GM10266 (cell line): ENCODE results near the gene HS3ST5.

Experiments used
- DNase-seq: peaks from one replicate; pipeline ENCODE4 v3.0.0; 2012; ENCODE audit errors: extremely low spot score
- TF ChIP-seq, protein P1 (sequence below): IDR thresholded peaks from 2 replicates; pipeline ENCODE4 v1.5.1; 2012; ENCODE audit warnings: mild to moderate bottlenecking, low read depth; ENCODE audit not compliant: control insufficient read depth, insufficient read depth; ENCODE audit errors: missing control alignments

HS3ST5 gene

DNA sequence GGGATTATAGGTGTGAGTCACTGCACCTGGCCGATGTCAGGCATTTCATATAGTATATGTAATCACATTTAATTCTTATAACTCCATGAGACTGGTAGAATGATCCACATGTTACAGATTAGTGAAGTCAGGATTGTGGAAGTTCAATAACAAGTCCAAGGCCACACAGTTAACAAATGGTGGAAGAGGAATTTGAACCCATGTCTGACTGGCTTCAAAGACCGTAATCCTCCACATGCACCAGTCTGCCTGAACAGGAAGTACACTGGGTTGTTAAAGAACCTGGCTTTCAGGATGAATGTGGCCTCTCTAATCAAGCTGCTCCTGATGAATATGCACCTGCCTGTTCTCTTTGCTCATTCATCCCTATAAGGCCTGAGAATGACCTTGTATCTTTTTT lies 249.9 kb downstream of the HS3ST5 start:
- TF ChIP-seq, protein P1, sequence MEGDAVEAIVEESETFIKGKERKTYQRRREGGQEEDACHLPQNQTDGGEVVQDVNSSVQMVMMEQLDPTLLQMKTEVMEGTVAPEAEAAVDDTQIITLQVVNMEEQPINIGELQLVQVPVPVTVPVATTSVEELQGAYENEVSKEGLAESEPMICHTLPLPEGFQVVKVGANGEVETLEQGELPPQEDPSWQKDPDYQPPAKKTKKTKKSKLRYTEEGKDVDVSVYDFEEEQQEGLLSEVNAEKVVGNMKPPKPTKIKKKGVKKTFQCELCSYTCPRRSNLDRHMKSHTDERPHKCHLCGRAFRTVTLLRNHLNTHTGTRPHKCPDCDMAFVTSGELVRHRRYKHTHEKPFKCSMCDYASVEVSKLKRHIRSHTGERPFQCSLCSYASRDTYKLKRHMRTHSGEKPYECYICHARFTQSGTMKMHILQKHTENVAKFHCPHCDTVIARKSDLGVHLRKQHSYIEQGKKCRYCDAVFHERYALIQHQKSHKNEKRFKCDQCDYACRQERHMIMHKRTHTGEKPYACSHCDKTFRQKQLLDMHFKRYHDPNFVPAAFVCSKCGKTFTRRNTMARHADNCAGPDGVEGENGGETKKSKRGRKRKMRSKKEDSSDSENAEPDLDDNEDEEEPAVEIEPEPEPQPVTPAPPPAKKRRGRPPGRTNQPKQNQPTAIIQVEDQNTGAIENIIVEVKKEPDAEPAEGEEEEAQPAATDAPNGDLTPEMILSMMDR, result no peak
- DNase-seq, result no peak

DNA sequence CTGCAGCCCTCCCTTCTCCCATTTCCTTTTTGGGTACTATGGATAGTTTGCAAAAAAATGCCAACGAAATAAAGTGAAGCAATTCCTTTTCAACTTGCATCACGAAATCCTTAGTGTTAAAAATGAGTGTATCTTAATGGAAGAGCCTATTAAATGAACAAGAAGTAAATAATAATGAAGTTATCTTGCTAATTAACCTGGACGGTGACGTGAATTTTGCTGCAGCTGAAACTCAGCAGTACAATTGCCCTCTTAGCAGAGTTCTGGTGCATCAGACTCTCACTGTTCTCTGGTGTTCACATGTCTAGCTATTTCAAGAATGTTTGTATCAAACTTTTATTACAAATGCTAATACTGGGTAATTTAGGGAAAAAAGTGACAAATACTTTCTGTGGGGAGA lies 252.2 kb downstream of the HS3ST5 start:
- DNase-seq, result no peak
- TF ChIP-seq, protein P1, result no peak

DNA sequence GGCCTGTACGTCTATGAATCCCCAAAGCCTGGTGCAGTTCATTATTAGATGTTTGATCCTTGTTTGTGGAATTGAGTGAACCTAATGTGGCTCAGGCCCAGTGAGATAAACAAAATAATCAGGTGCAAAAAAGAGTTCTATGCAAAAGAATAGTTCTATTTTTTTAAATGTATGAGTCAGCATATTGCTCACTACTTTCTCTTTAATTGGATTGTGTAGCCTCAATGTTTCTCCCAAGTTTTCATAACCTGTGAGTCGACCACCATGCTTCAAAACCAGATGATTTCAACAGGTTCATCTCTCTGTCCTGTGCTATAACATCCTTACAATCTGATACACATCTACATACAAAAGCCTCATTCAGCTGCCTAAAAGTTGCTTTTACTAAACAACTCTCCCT lies 255.3 kb downstream of the HS3ST5 start:
- DNase-seq, result no peak

DNA sequence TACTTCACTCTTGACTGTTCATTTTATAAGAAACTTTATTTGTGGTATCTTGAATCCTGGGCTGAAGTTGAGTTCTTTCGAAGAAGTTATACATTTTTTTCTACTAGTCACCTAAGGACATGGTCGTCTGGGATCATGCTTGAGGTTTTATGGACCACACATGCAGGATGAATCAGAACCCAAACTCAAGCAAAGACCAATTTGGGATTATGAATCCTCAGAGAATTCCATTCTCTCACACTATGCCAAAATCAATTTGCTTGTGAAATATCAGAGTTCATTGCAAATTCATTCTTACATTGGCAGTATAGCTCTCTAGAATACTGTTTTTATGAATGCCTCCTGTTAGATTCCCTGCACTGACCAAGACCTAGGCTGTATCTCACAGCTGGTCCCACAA lies 257.6 kb downstream of the HS3ST5 start:
- no peak for DNase-seq
- TF ChIP-seq, protein P1, result no peak

More for the DNA sequence above, 255.3 kb downstream of the HS3ST5 start:
- TF ChIP-seq, protein P1, result no peak

DNA sequence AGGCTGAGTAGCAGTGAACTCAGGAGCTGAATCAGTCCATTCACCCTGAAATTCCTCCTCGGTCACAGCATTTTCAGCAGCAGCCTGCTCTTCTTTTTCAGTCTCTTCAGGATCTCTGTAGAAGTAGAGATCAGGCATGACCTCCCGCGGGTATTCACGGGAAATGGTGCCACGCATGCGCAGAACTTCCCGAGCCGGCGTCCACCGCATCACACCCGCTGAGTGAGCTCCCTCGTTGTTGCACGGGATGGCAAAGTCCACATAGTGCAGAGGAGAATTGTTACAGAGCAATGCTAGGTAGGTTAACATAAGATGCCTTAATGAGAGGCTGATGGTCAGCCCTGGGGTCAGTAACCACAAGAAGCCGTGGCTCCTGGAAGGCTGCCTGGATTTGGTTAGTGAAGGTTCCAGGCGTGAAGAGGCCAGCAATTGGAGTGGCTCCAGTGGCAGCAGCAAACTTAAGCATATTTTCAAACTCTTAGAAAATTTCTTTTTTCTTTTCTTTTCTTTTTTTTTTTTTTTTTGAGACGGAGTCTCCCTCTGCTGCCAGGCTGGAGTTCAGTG lies 258.4 kb downstream of the HS3ST5 start:
- TF ChIP-seq, protein P1, result no peak
- no peak for DNase-seq

DNA sequence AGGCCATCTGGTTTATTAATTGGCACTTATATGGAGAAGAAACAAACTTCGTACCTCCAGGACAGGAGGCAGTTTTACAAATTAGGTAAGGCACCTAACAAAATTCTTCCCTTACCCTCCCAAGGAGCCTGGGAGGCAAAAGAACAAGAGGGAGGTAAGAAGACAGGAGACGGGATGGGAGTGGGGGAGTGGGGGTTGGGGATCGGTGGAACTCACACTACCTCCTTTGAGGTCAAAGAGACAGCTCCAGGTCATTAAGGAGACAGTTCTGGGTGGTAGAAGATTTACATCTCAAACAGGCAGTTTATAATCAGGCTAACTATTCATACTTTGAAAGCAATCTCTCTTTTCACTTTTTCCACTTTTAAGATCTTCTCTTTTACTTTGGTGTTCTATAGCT lies 259.6 kb downstream of the HS3ST5 start:
- DNase-seq, result no peak
- TF ChIP-seq, protein P1, result no peak

DNA sequence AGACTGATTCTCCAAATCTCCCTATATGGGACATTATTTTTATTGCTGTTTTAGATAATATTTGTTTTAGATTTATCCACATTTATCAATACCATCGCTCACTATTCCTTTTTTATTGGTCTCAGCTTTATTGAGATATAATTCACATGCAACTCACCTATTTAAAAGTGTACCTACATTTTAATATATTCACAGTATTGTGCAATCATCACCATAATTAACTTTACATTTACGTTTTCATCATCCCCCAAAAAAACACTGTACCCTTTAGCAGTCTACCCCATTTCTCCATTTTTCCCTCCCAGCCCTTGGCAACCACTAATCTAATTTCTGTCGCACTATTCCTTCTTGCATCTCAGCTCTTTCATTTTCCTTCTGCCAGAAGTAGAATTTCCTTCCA lies 261.1 kb downstream of the HS3ST5 start:
- TF ChIP-seq, protein P1, result no peak
- no peak for DNase-seq
